Activated T-cell treated with anti-CD3 and anti-CD28 coated beads for 24 hours (primary cell): ENCODE data around the gene MYO1D.
"Not testable (repeated sequence)": the region's sequence is repeated elsewhere in the genome, so short reads cannot be mapped to it uniquely, and the experiment has no call there.

ENCODE experiments used
- DNase-seq: peaks from one replicate; pipeline ENCODE4 v3.0.0-alpha.2; 2020; ENCODE audit warnings: low read depth

MYO1D gene

DNA sequence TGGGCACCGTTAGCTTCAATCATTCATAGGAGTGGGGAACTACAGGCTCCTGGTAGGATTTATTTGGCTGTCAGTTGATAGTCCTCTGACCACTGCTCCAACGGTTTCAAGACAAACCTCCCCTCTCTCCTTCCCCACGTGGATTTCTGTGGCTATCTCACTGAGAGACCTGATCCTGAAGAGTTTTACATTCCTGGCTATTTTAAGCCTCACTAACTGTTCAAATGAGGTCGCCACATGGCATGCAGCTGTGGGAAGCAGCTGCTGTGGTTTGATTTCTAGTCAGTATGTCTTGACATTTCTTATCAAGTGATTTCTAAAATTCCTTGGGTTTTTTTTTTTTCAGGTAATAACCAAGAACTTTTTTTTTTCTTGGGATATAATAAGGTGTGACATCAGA is 351.8 kb downstream of the MYO1D start:
- no peak for DNase-seq

DNA sequence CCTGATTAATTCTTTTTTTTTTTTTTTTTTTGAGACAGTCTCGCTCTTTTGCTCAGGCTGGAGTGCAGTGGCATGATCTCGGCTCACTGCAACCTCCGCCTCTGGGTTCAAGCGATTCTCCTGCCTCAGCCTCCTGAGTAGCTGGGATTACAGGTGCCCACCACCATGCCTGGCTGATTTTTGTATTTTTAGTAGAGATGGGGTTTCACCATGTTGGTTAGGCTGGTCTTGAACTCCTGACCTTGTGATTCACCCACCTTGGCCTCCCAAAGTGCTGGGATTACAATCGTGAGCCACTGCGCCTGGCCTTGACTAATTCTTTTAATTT is 352.4 kb downstream of the MYO1D start:
- not testable (repeated sequence) for DNase-seq

DNA sequence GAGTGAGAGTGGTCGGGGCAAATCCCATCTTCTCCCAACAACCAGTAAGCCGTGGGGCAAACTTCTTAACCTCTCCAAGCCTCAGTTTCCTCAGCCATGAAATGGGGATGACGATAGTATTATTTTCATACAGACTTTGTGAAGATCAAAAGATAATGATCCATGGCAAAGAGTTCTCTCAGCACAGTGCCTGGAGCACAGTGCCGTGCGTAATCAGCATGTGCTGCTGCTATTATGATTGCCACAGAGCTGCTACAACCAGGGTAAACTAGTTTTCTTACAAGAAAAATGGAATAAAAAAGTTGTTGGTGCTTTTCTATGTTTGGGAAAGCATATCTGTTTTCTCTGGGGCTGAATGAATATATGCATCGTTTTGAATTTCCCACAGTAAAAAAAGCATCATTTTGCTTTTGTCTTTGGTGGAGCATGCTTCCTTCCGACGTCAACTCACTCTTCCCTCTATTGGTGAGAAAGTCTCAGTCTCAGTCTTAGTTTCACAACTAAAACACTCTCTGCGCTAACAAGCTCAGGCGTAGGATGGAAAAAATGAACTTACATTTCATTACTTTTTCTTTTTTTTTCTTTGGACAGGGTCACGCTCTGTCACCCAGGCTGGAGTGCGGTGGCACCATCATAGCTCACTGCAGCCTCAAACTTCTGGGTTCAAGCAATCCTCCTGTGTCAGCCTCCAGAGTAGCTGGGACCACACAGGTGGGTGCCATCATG is 352.9 kb downstream of the MYO1D start:
- peak; percentile 21 for DNase-seq

DNA sequence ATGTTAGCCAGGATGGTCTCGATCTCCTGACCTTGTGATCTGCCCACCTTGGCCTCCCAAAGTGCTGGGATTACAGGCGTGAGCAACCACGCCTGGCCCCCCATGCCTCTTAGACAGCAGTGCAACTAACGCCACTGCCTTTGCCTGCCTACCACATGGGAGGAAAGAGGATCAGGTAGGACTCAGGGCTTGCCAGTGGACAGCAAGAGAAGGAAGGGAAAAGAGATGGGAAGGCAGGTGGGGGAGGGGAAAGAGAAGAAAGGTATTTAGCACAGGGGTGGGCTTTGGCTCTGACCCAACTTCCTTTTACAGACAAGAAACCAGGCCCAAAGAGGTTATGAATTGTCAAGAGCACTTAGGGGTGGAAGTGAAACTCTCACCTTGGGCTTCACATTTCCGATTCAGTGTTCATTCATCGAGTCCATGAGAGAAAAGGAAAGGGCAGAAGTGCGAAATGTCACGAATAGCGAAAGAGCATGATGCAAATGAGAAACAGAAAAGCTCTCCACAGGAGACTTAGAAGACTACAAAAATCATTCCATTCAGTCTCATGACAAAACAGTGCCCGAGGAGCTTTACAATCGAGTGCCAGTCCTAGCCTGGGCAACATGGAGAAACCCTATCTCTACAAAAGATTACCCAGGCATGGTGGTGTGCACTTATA is 353.8 kb downstream of the MYO1D start:
- DNase-seq: peak; percentile 51

DNA sequence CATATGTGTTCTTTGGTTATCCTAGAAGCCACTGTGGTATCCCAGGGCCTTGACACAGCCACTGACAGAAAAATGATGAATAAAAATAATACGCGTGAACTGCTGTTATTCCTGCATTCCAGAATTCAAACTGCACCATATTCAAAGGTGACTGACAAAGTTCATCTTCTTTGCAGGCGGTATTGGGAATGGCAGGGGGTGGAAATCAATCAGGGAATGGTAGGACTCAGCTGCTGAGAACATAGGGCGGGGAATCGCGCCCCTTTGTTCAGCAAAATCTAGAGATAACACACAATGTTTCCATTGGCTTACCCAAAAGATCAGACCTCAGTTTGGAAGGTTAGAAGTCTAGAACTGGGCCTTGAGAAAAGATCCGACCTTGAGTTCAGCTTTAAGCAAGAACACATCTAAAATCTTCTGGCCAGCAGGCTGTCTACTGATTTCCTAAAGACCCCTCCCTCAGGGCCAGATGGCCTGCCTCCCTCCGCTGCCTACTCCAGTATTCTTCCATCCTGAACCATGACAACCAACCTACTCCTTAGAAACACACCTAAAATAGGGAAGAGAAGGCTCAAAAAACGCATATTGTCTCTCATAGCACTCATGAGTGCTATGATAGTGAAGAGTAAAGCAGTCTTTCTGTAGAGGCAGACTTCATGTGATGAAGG is 356.1 kb downstream of the MYO1D start:
- DNase-seq: no peak

DNA sequence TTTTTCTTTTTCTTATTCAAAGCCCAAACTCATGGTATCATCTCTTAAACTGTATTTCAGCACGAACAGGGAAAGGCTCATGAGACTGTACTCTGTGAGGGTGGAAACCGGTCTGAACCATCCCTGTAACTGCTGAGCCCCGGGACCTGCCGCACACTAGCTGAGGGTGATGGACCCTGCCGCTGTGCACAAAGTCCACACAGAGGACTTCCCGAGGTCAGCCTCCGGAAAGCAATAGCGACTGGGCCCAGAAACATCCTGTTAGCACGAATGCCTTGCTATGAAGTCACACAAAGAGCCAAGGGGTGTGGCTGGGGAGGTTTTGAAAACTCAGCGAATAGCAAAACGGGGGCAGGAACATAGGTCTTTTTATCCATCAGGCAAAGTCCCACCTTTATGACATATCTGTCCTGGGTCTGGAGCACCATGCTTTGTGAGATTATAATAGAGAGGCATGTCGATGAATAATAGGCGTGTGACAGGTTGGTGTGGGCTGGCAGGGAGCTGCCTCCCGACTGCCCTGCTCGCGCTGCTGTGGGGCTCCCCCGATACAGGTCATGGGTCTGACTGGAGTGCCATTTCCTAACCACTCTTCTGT is 356.7 kb downstream of the MYO1D start:
- DNase-seq: peak; percentile 30

DNA sequence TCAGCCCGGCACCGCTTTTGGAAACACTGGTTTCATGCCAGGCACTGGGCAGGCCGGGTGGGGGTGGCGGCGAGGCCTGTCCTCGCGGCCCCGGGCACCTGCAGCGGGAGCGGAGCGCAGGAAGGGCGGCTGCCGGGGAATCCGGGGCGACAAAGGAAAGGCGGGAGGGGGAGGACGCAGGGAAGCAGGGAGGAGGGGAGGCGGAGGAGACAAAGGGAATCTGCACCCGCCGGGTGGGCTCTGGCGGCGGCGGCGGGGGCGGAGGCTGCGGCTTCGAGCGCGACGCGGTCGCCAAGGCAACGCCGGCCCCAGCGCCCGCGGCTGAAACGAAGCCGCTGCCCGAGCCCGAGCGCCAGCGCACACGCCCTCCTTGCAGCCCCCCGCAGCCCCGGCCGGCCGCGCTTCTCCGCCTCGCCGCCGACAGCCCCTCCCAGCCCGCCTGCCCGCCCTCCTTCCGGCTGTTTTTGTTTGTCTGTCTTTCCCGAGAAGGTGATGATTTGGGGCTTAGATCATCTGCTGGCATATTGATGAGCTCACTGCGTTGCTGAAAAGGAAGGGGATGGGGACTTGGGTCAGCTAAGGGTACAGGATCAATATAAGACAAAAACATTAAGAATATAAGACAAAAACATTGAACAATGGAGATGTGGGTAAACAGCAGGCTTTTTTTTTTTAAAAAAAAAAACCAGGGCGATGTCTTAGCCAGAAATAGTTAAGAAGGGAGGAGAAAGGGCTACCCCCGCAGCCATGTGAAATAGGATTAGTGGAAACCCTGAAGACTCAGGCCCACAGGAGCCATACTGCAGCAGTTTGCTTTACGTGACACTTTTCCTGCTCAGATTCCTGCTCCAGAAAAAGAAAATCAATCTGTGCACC is 357.5 kb downstream of the MYO1D start:
- DNase-seq: peak; percentile 57

DNA sequence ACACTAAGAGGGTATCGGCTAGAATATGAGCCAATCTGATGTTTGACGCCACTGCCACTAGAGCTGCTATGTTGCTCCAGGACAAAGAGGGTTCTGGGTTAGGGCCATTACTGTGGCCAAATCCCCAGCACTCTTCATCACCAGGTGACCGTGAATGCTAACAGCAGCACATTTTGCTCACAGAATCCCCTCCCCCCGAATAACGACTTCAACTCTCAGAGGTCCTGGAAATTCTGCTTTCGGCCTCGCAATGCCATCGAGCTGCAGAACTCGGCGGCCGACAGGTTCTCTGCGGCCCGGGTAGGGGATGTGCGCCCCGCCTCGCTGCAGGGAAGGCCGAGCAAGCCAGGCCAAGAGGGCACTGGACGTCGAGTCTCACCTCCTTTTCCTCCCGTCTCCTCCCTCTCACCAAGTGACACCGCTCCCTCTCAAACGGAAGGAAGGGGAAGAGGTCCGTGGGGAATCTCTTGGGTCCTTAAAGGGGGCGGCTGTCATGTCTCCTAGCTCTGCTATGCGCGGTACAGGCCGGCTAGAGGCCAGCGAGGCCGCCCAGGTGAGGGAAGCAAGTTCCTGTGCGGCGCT is 358.2 kb downstream of the MYO1D start:
- DNase-seq: no peak

DNA sequence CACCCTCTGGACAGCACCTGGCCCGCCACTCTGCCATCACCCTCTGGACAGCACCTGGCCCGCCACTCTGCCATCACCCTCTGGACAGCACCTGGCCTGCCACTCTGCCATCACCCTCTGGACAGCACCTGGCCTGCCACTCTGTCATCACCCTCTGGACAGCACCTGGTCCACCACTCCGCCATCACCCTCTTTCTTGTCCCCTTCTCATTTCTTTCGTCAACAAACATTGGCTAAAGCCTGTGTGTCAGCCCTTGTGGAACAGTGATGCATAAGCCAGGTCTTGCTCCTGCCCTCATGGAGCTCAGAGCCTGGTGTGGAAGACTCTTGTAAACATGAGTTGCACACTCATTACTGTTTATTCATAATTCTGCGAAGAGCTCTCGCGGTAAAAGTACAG is 358.9 kb downstream of the MYO1D start:
- DNase-seq: no peak

DNA sequence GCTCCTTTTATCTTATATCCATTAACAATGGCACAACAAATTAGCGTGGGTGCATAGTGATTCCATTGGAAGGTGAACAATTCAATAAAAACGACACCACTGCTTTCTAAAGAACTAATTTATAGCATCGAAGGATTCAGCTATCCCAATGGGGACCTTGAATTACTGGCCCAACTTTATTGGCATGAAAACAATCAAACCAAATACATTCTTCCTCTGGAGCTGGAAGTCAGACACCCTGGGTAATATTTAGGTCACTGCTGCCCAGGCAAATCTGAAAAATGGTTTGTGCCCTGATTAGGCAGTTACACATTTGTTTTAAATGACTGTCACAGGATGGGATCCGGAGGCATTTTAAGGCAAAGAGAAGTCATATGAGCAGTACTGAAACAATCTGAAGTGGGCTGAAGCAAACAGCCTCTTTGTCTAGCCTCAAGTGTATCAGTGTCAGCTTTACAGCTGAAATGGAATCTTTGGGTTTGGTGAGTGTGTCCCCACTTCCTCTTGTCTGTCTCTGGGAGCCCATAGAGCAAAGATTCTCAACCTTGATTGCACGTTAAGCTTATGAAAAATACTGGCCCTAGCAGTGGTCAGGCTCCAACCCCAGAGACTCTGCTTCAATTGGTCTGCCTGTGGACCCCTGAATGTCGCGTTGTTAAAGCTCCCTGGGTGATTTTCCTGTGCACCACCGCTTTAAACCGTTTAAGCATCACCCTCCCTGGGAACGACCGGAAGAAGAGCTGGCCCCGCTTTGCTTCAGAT is 359.8 kb downstream of the MYO1D start:
- no peak for DNase-seq

DNA sequence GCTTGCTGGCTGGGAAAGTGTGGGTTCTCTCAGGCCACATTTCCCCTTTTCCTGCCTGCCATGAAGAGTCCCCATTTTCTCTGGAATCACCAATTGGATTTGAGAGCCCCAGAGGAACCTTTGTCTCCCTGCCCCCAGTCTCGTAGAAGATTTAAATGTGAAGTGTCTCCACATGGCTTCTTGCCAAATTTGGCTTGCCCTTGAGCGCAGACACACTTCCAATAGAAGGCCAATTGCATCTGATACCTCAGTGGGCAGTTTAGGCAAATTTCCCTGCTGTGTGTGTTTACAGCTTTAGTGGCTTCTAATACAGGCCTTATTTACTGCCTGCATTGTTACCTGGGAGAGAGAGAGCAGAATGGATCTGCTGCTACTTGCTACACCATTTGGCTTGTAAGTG is 360.5 kb downstream of the MYO1D start:
- no peak for DNase-seq

DNA sequence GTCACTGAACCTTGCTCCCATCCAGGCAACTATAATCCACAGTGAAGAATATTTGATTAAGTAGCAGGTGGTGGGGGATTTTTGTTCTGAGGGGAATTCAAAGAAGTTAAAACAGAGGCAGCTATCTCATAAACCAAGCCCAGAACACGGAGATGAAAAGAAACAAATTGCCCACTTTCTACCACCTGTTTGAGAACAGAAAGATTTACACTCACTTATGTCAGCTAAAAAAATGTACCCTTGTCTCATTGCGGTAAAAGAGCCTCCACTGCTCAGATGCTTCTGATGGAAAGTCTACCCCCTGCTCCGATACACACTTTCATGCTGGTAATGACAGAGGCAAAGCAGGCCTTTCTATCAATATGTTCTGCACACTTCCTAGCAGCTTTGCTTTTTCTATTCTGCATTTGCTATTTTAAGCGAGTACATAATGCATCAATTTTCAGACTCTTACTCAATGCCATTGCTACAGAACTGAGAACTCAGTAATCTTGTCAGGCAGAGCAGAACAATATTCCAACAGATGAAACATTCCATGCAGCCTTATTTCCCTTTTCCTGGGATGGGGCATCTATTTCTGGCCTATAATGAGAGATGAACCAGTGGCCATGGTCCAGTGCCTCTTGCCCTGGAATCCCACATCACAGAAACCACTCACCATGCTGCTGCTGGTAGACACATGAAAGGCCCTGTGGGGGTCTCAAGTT is 361.1 kb downstream of the MYO1D start:
- DNase-seq: no peak

DNA sequence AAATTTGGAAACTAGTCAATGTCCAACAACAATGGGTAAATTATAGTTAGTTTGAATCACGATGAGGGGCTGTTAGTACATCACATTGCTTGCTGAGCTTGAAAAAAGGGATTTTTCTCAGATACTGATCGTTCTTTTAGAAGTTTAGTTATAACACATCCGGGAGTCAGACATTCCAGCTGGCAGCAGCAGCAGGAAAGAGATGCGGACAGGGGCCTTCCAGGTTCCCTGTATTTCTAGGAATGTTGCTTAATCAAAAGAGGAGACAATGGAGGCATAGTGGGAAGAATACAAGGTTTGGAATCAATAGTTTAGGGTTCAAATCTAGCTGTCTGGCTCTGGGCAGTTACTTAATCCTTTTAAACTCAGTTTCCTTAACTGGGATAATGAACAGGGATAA is 362.3 kb downstream of the MYO1D start:
- no peak for DNase-seq

DNA sequence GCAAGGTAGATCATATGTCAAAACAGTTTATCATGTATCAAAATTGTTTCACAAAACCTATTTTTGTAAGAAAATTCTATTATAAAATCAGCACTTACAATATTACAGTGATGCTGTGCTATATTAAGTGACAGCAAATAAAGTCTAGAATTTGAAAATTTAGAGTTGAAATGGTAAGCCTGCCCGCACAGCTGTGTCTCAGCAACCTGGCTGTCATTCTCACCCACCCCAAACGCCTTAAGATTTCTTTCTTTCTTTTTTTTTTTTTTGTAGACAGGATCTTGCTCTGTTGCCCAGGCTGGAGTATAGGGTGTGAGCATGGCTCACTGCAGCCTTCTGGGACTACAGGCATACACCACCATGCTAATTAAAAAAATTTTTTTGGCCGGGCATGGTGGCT is 363.3 kb downstream of the MYO1D start:
- DNase-seq: no peak

DNA sequence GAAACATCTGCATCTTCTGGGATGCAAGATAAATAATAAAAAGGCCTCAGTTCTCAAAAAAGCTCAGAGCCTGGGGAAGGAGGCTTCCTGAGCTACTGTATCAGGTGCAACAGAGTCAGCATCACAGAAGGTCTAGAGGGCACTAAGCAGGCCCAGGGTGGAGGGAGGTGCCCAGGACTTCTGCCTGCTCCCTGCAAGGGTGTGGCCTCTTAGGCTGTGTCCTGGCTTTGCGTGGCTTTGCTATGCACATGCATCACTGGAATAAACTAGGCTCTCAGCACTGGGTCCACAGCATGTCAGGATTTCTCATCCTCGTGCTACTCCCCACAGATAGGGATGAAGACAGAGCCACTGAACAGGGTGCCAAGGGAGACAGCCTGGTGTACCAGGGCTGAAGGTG is 364.6 kb downstream of the MYO1D start:
- DNase-seq: no peak

DNA sequence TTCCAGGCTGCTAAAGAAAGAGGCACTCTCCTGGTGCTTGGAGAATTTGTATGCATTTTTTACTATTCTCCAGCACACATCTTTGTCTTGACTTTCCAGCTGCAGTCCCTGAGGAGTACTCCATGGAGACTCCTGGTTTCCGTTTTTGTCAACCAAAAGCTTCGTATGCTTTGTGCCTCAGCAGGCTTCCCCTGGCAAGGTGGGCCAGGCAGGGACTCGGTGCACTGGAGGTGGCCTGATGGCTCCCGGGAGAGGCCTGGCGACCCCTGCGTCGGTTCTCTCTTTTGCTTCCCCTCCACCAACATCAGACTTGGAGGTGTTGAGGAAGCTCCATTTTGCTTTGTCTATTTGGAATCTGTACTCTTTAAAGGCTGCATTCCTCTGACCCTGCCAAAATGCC is 366.5 kb downstream of the MYO1D start:
- no peak for DNase-seq

DNA sequence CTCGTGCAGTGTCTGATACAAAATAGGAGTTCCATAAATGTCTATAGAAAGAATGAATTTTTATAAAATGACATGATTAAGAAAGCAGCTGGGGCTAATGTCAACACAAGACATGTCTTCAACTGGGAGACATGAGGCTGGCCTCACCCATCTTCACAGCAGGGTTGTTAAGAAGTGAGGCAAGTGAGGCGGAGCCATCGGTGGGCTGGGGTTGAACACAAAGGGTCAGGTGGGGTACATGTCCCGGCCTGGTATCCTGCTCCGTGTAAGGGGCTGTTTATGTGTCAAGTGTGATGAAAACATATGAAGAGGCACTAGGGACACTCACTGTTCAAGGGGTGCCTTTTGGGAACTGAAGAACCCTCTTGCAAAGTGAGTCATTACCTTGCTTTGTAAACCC is 368.0 kb downstream of the MYO1D start:
- no peak for DNase-seq

DNA sequence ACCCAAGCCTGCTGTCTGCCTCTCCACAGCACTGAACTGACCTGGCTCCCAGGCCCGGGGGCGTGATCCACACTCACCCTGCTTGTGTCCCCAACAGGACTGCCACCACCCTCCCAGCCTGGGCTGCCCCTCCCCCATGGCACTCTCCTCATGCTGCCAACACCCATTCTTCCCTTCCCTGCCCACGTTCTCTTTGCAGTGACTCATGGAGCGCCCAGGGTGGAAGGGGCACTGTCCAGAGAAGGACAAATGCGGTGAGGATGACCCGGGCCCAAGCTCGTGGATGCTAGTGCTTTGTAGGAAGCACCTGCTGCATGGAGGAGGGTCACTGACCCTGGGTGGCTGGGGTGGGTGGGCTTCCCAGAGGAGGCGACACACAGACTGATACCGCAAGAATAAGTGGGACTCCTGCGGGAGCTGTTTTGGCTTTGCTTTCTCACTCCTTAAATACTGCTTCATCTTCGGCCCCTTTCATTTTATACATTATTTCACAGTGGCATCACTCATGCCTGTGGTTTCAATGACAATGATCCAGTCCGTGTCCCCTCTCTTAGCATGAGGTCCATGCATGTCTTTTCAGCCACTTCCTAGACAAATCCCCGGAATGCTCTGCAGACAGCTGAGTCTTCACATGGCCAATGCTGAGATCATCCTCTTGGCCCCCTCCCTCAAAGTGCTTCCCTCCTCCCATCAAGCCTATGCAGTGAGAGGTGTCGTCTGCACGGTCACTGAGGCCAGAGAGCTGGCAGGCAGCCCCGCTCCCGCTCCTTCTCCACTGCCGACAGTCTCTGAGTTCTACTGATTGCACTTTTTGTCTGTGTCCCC is 372.5 kb downstream of the MYO1D start:
- no peak for DNase-seq
